ENCODE measurements around the gene KIF6.

DNA sequence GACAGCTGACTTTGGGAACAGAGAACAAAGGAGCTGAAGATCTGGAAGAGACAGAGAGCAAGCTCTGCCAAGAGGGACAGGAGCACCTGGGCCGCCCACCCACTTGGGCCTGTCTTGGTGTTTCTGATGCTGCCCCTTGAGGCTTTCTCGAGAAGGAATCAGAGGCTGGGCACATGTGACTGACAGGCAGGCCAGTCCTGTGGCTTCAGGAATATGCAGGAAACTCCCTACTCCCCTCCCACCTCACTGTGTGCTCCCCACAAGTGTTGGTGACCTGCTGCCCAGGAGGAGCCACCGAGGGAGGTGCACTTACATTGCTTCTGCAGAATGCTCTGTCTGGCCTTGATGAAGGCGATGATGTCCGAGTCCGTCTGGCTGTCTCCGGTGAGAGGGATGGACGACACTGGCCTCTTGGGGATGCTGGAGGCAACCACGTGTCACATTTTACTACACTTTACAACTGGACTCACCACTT is 381.8 kb downstream of the KIF6 start:
- no peak for TF ChIP-seq POLR2AphosphoS5 (IDR thresholded peaks at IDR 0.05; ENCODE audit: borderline replicate concordance, low read depth, low read length)
- TF ChIP-seq EZH2 (IDR thresholded peaks at IDR 0.05), result no peak
- no peak for TF ChIP-seq FOXP2 (optimal IDR thresholded peaks at IDR 0.05; ENCODE audit: control extremely low read depth, extremely low read length, insufficient read depth)
